NCI-H510A treated with DMSO at 0.1 percent for 48 hours (cell line): ENCODE results near the gene PLCXD3.
"Not testable (repeated sequence)": the region's sequence is repeated elsewhere in the genome, so short reads cannot be mapped to it uniquely, and the experiment has no call there.

ENCODE experiments used
- DNase-seq: peaks from one replicate; lab custom pipeline; 2025; lab: John Stamatoyannopoulos, UW

The PLCXD3 gene

DNA sequence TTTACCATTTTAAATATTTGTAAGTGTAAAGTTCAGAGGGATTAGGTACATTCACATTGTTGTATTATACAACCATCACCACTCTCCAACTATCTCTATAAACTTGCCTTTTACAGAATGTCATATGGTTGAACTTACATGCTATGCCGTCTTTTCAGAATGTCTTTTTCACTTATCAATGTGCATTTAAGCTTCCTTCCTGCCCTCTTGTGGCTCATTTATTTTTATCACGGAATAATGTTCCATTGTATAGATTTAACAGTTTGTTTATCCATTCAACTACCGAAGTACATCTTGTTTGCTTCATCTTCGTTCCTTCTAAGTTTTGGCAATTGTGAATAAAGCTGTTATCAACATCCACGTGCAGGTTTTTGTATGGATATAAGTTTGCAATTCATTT, 163.8 kb downstream of the PLCXD3 start:
- no peak for DNase-seq

DNA sequence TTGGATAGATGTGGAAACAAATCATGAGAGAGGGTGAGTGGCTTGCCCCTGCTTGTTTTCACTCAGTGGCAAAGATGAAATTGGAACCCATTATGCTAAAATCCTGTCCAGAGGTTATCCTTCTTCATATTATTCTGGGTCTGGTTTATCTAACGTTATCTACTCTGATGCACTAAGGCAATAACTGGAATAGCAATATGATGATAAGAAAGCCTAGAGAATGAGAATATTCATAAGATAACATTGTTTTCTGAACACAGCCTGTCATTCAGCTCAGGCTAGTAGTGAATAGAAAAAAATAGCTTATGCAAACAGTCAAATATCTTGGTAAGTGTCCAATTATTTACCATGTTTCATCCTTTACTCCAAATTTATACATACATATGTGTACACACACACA, 165.1 kb downstream of the PLCXD3 start:
- no peak for DNase-seq

DNA sequence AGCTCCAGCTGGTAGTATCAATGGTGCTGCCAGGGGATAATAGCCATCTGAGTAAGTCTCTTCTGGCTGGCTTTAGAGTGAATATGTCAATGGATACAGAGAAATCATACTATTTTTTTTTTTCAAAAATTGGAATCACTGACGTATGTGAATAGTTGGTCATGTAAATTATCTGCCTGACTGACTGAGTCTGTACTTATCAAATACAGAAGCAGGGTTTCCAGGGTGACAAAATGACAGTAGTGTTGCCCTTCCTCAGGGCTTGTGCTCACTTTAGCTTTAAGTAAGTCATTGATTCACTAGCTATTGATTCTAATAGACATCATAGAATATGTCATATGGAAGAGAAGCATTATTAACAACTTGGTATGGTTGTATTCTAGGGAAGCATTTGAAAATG, 171.1 kb downstream of the PLCXD3 start:
- DNase-seq: no peak

DNA sequence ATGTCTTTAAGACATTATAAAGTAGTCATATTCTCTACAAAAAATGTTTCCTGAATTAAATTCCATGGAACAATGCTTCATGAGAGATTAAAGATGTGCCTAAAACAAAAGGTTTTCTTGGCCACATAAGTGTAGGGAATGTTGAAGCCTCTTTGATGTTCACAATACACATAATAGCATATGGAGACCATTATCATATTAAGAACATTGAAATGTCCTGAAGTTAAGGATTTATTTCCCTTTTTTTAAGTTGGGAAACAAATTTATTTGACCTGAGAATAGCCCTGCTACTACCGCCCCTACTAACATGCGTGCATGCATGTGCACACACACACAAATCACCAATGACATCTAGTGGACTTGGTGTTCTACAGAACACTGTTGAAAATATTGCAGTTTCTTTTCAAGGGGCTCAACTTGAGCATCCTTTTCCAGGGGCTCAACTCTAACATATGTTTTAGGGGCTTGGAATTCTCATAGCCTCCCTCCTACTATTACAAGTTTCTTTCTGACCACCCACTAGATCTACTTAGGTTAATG, 172.2 kb downstream of the PLCXD3 start:
- no peak for DNase-seq

DNA sequence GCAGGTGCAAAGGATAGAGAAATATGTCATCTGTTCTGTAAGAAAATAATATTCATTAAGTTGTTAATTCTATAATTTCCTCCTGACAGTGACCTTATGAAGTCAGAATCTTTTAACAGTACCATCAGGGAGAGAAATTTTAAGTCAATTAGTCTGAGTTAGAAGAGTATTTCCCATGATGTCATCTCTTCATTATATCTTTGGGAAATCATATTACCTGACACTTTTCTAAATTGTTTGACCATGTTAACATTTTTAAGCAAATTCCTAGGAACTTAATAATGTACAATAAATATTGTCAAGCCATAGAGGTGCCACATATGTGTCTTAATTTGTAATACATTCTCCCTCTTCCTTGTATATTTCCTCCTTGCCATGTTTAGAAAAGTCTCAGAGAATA, 172.7 kb downstream of the PLCXD3 start:
- DNase-seq: no peak

DNA sequence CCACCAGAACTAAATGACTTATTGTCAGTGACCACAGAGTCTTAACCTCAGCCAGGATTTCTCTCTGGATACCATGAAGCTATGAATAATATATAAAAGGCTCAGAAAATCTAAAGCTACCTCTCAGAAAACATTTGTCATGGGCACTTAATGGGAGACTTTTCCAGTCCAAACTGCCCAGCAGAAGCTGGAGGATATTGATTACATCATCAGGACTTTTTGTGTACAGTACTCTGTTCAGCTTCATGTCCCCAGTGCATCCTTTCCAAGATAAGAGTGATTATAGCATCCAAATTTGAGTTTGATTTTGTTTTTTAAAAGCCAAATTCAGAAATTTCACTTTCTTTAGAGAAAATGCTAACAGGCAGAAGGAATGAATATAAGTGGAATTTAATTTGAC, 173.2 kb downstream of the PLCXD3 start:
- DNase-seq: no peak

DNA sequence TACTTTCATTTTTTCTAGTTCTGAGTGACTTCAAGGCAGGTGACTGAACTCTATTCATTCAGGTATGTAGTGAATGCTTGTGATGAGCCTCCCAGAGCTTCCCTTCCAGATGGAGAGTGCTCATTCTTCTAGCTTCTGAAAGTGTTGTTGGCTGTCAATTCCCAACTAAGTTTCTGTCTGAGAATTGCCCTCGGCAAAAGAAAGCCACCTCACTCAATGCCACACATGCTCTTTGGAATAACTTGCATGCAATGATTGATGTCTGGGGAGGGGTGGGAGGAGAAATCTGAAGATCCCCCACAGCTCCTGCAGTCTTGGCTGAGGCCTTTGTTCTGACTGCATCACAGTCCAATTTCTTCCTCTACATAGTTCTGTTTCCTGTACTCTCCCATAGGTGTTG, 173.9 kb downstream of the PLCXD3 start:
- no peak for DNase-seq

DNA sequence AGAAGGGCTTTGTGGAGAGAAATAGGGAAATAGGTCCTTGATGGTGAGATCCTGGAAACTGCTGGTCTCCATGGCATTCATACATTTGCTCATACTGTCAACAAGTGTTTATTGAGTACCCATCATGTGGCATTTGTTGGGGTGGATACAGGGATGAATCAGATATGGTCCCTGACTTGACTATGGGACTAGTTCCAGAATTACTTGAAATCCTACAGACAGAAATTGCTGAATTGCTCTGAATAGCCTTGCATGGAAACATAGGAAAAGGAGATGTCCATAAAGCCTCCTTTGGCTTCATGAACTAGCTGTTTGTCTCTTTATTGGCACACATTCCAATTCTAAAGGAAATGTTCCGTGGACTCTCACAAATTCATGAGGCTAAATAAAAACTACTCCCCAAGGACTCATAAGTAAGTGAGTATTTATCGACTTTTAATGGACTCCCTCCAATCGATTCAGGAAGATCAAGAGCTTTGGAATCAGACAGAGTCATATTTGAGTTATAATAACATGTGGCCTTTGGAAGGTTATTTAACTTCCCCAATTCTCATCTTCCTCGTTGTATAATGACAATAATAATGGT, 174.7 kb downstream of the PLCXD3 start:
- DNase-seq: no peak

DNA sequence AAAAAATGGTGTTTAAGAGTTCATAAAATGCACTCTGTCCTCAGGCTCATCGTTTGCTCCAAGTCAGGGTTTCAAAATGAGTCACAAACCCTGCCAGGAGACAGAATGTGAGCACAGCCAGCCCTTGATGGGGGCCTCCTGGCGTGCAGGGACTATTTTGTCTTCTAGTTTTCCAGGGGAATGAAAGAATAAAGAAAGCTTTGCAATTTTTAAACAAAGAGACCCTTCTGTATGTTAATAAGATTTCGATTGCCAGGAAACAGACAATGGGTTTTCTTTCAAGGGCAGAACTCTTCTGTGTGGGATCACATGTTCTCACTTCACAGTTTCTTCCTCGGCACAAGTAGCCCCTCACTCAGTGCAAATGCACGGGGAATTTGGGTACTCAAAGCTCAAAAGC, 175.6 kb downstream of the PLCXD3 start:
- DNase-seq: no peak

DNA sequence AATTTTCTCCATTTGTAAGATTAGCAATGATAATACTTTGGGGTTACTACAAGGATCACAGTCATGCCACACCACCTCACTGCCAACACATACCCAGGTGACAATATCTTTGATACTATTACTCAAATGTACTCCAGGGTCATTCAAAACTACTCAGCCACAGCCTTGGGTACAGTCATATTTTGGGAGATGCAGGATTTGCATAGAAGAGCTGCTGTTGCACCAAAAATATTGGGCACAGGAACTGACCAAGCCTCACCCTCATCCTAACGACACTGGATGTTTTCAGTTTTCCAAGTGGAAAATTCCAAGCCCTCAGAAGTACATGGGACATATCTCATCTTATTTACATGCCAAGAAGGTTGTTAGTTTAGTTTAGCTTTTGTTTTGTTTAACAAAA, 176.2 kb downstream of the PLCXD3 start:
- no peak for DNase-seq

DNA sequence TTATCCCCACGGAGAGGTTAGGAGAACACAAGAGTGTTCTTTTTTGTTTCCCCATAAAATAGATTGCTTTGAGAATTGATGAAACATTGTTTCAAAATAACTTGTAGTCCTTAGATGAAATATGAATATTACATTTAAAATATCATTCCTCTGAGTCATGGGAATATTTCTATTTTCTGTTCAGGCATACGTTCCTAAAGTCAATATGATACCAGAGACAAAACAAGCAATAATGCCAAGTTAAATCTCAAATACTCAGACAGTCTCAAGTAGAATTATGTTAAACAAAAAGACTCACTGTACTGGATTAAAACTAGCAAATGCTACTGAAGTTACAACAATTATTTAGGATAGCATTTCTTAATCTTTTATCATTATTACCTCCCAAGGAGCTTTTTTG, 185.3 kb downstream of the PLCXD3 start:
- no peak for DNase-seq

DNA sequence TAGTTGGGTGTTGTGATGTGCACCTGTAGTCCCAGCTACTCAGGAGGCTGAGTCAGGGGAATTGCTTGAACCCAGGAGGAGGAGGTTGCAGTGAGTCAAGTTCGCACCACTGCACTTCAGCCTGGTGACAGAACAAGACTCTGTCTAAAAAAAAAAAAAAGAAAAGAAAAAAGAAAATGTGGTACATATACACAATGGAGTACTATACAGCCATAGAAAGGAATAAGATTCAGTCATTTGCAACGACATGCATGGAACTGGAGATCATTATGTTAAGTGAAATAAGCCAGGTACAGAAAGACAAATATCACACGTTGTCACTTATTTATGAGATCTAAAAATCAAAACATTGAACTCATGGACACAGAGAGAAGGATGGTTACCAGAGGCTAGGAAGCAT, 187.6 kb downstream of the PLCXD3 start:
- DNase-seq: not testable (repeated sequence)

DNA sequence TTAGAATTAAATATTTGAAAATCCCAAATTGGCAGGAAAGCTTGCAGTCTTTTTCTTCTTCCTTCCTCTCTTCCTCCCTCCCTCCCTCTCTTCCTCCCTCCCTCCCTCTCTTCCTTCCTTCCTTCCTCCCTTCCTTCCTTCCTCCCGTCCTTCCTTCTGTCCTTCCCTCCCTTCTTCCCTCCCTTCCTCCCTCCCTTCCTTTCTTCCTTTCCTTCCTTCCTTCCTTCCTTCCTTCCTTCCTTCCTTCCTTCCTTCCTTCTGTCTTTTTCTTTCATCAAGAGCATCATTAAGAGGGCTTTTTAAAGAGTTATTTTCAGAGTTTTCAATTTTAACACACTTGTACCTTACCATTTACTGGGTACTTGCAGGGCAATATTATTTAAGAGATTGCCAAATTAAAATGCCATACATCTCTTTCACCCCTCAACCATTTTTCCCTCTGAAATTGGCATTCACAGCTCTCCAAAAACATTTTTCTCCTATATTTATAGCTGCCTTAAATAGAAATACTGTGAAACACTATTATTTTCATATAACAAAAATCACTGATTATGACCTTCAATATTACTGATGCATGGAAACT, 197.8 kb downstream of the PLCXD3 start:
- no peak for DNase-seq

DNA sequence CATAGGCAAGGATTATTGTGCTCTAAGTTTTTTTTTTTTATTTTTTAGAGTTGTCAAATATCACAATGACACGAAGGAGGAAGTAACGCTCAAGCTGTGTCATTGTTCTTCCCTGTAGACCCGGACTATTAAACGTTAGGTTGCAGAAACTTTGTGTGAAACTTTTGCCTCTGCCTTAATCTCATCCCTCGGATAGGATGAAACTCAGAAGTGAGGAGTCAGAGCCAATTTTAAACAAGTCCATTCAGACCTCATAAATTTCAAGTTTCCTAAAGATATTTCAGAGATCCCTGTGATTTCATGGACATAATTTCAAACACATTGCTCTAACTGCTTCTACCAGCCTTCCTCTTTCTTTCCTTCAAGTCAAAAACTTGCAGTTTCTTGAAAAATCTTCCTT, 198.3 kb downstream of the PLCXD3 start:
- DNase-seq: no peak

DNA sequence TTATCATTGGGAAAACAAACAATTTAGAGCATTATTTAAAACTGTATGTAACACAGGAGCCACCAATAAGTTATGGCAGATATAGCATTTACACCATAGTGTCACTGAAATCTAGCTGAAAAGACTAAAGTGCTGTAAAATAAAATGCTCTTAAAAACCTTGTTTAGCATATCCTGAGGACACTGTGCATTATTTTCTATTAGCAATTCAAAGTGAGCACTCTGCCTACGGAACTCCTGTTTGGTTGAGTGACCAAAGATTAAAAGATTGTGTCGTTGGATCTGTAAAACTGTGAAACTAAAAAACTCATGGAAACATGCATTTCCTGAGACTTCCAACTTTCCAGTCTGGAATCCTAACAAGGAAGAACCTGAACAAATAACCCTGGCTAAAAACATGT, 201.1 kb downstream of the PLCXD3 start:
- no peak for DNase-seq

DNA sequence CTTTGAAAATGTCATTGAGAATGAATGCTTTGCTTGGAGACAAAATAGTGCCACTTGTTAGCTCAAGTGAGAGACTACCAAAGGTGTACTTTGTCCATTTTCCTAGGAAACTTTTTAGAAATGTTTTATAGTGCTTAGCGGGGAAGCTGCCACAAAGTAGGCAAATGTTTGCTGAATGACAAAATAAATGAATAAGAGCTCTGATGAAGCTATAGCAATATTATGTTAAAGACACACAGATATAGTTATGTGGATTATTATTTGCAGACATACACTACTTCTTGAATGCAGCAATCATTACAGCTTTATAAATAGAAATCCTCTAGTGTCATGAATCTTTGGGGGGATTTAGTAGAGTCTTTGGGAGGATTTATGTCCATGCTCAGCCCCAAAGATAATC, 204.4 kb downstream of the PLCXD3 start:
- DNase-seq: no peak

DNA sequence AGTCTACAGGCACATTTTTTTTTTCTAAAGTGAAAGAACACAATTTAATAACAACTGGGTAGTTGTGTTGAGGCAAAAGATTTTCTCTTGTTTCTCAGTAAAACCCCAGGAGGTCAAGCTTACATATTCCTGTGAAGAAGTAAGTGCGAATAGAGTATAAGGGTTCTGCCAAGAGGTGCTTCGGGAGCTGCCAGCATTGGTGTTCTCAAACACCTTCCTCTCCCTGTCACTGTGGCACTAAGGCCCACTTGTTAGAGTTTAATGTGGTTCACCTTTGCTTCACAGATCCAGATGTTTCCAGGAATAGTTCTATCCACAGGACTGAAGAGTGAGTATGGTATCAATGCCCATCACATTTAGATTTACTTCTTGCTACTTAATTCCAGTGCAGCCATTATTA, 205.3 kb downstream of the PLCXD3 start:
- no peak for DNase-seq

DNA sequence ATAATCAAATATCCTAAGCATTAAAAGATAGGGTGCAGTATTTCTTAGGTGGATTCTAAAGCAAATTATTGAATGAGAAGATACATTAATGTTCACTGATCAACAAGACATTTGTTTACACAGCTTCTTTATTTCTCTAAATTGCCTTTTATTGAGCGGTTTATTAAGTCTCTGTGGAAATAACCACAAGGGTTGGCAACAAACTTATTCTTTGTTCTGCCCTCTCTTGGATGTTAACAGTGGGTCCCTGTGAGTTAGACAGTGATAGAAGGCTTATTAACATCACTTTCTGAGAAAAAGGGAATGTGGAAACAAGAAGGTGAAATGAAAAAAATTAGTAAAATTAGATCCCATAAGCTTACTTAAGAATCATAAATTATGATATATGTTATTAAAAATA, 214.3 kb downstream of the PLCXD3 start:
- no peak for DNase-seq

DNA sequence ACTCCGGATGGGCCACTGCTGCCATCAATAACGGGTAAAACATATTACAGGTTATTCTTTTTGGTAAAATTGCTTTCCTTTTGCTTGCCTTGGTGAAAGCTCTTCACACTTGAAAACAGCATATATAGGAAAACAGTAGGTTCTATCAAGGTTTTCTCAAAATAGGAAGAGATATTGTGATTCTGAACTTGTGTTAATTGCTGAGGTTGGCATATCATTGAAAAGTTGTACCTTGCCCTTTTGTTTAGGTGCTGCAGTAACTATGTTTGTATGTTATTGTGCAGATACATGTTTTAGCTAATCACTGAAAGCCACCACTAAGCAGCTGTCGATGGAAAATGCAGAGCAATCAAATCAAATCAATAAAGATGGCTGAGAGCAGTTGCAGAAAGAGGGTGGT, 219.1 kb downstream of the PLCXD3 start:
- DNase-seq: no peak

DNA sequence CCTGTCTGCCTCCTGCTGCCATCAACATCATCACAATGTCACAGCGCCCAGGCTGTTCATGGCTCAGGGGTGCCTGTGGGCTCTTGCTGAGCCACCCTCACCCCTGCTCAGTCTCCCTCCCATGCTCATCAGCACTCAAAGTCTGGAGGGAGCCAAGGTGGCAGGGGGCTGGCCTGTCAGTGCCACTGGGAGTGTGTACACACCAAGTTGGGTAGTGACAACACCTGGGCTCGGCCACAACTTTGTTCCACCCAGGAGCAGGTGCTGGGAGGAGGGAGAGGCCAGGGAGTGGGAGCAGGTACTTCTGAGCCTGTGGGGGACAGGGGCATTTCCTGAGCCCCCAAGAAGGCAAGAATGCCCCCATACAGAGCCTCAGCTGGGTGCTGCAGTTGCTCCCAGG, 219.6 kb downstream of the PLCXD3 start:
- no peak for DNase-seq

DNA sequence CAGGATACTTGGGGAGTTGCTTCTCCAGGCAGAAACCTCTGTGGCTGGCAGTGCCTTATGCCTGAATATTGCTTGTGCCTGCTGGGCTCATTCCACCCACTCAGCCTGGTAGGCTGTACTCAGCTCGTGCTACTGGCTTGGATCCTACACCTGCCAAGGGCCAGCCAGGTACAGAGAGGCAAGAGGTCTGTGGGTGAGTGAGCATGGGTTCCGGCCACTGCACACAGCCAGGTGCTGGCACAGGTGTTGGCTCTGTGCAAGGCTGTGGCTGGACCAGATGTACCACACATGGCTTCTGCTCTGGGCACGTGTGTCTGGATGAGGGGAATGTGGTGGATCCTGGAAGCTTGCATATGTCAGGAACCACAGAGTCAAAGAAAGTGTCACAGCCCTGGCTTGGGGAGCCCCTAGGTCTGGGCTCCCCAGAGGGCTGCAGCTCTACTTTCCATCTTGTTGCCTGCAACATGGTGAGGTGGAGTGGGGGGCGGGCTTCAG, 220.4 kb downstream of the PLCXD3 start:
- DNase-seq: no peak

DNA sequence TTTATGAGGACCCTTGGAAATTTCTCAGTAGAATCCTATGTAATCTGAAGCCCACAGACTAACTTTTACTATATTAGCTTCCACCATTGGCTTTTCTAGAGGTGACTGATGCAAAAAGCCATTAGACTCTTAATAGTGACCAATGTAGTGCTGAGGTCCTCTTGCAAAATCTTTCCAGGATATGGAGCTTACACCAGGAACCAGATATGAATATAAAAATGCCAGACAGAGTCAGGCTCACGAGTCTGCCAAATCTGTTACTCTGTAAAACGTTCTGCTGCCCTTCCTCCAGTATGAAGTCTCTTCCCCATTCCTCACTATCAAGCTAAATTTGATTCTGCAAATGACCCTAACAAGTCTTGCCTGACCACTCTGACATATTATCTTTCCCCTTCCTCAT, 223.7 kb downstream of the PLCXD3 start:
- DNase-seq: no peak

DNA sequence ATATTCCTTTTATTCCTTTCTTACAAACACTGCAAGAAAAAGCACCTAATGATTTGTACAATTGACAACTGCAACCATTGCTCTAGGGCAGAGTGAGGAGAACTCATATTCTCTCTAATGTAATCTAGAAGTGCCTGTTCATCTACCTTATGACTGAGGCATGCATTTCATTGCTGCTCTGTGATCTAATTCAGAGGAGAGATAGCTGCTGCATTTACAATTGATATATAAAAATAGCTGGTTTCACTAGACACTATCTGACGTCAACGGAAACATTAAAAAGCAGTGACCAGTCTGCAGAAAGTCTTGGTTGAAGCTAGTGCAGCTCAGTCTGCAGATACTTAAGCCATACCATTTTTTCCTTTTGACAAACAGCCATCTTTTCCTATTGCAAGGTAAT, 224.2 kb downstream of the PLCXD3 start:
- no peak for DNase-seq

DNA sequence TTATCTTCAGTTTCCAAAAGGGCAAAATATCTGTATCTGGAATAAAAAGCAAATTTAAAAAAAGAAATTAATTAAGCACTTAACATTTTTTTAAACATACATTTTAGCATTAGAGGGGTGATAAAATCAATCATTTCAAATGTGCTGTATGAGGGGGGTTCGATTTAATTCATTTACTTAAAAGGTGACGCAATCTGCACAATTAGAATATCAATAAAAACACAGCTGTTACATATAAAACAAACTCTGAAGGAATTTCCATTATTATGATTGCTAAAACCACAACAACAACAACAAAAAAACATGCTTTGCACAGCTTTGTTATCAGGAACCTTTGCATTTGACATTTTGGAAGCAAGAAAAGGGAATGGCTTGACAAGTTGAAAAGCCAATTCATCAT, 225.5 kb downstream of the PLCXD3 start:
- no peak for DNase-seq
